GM12874 (cell line): Measurements from ENCODE around the gene PHACTR3.

Experiments
- TF ChIP-seq, protein P1 (sequence below): IDR thresholded peaks from 2 replicates; pipeline ENCODE4 v1.5.1; 2011; ENCODE audit warnings: low read depth, mild to moderate bottlenecking, control low read depth, low read length, moderate library complexity; ENCODE audit not compliant: insufficient read depth

PHACTR3 gene

GRCh38 chr20:59767656-59768055 is 163.3 kb downstream of the PHACTR3 start:
- TF ChIP-seq, protein P1, sequence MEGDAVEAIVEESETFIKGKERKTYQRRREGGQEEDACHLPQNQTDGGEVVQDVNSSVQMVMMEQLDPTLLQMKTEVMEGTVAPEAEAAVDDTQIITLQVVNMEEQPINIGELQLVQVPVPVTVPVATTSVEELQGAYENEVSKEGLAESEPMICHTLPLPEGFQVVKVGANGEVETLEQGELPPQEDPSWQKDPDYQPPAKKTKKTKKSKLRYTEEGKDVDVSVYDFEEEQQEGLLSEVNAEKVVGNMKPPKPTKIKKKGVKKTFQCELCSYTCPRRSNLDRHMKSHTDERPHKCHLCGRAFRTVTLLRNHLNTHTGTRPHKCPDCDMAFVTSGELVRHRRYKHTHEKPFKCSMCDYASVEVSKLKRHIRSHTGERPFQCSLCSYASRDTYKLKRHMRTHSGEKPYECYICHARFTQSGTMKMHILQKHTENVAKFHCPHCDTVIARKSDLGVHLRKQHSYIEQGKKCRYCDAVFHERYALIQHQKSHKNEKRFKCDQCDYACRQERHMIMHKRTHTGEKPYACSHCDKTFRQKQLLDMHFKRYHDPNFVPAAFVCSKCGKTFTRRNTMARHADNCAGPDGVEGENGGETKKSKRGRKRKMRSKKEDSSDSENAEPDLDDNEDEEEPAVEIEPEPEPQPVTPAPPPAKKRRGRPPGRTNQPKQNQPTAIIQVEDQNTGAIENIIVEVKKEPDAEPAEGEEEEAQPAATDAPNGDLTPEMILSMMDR: no peak

GRCh38 chr20:59770270-59770669 is 165.9 kb downstream of the PHACTR3 start:
- TF ChIP-seq, protein P1: no peak

DNA sequence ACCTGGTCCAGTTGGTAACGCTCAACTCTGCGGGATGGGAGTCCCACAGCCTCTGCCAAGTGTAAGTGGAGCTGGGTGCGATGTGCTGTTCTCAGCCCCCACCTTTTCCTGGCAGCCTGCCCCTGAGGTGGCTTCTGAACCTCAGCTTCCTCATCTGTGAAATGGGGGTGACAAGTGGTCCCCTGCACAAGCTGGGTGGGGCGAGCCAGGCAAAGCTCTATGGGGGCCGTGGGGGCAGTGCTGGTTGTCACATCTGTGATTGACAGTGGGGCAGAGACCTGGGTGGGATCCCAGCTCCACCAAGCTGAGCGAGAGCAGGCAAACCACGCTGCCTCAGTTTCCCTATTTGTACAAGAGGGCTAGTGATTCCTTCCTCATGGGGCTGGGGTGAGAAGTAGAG is 166.5 kb downstream of the PHACTR3 start:
- TF ChIP-seq, protein P1: no peak

GRCh38 chr20:59771506-59772372 is 167.4 kb downstream of the PHACTR3 start:
- TF ChIP-seq, protein P1: no peak

DNA sequence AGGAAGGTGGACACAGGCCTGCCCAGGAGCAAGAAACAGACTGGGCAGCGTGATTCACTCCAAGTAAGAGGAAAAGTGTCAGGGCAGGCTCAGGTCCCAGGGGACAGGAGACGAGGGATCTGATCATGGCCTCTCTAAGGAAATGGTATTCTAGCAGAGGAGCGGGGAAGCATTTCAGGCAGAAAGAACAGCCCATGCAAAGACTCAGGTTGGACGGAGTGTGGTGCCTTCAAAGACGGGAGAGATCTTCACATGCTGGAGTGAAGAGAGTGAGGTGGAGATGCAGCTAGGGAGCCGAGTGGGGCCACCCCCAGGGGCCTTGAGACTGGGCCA is 168.0 kb downstream of the PHACTR3 start:
- TF ChIP-seq, protein P1: no peak

- TF ChIP-seq, protein P1: no peak
Observed at GRCh38 chr20:59772931-59773913, 168.9 kb downstream of the PHACTR3 start.

- TF ChIP-seq, protein P1: no peak
Observed at GRCh38 chr20:59774204-59774641, 169.9 kb downstream of the PHACTR3 start.
